Brain pericyte (primary cell): ENCODE results near the gene WNK4.

Experiments used
- DNase-seq: peaks from one replicate; pipeline ENCODE4 v3.0.0-alpha.2; 2012; ENCODE audit warnings: low read depth, low spot score

WNK4 gene

GRCh38 chr17:42796066-42796758 is 15.8 kb downstream of the WNK4 start:
- no peak for DNase-seq

- no peak for DNase-seq
Measured at GRCh38 chr17:42797067-42798007, 16.9 kb downstream of the WNK4 start.

- DNase-seq = no peak
Measured at GRCh38 chr17:42798011-42798382, 17.6 kb downstream of the WNK4 start.

- no peak for DNase-seq
Measured at GRCh38 chr17:42798383-42799380, 18.3 kb downstream of the WNK4 start, which contains the start of the genes CNTD1 and COA3. Gene CNTD1 (plus strand): TSS chr17:42798861. CDS start chr17:42799068, 207 bp downstream. Gene COA3 (minus strand): TSS chr17:42798704. CDS start chr17:42798681, 23 bp downstream.

- DNase-seq = peak; percentile 98
Measured at GRCh38 chr17:42803074-42803883, 22.9 kb downstream of the WNK4 start.

GRCh38 chr17:42804918-42805367 is 24.5 kb downstream of the WNK4 start:
- DNase-seq = no peak

GRCh38 chr17:42806249-42806648 is 25.8 kb downstream of the WNK4 start:
- no peak for DNase-seq

- DNase-seq = no peak
Measured at GRCh38 chr17:42809250-42809649, 28.8 kb downstream of the WNK4 start.

- no peak for DNase-seq
Measured at GRCh38 chr17:42814633-42815399, 34.4 kb downstream of the WNK4 start.

- no peak for DNase-seq
Measured at GRCh38 chr17:42817866-42818265, 37.5 kb downstream of the WNK4 start.

GRCh38 chr17:42818379-42818778 is 38.0 kb downstream of the WNK4 start:
- DNase-seq = no peak

- no peak for DNase-seq
Measured at GRCh38 chr17:42819939-42820535, 39.6 kb downstream of the WNK4 start.

GRCh38 chr17:42821176-42821575 is 40.8 kb downstream of the WNK4 start:
- no peak for DNase-seq

- no peak for DNase-seq
Measured at GRCh38 chr17:42827472-42827871, 47.1 kb downstream of the WNK4 start.

- no peak for DNase-seq
Measured at GRCh38 chr17:42830971-42831370, 50.6 kb downstream of the WNK4 start.

GRCh38 chr17:42832213-42832933 is 52.0 kb downstream of the WNK4 start:
- no peak for DNase-seq

GRCh38 chr17:42832934-42833766 is 52.7 kb downstream of the WNK4 start, which contains the start of gene PSME3:
Gene PSME3 (plus strand): TSS chr17:42833397. CDS start chr17:42833632, 235 bp downstream.
- peak; percentile 48 for DNase-seq
